HCT116 (cell line): ENCODE data around the gene RSRC1.

Source experiments
- CTCF ChIP-seq, 3 experiments: fragments of 200-600 bp in 1 of 3; sonication (generic) in 1 of 3; IDR thresholded peaks in 2 of 3; conservative IDR thresholded peaks in 1 of 3; 2 replicates each; pipeline ENCODE4 v1.5.1; 2012 to 2017; ENCODE audit warnings: low read depth in 2 of 3, low read length in 2 of 3, antibody characterized with exemption in 1 of 3, borderline replicate concordance in 1 of 3, control low read depth in 1 of 3, mild to moderate bottlenecking in 1 of 3, mixed read lengths in 1 of 3, mixed run types in 1 of 3, moderate library complexity in 1 of 3; ENCODE audit not compliant: insufficient read depth in 1 of 3
- EZH2 ChIP-seq: fragments of 200-600 bp; sonication (generic); IDR thresholded peaks from 2 replicates; pipeline ENCODE4 v1.6.1; 2017; ENCODE audit warnings: antibody characterized with exemption, mixed run types
- MAX ChIP-seq: IDR thresholded peaks from 2 replicates; pipeline ENCODE4 v1.6.1; 2012
- REST ChIP-seq: IDR thresholded peaks from 2 replicates; pipeline ENCODE4 v1.6.1; 2012; ENCODE audit warnings: low read depth
- ZFX ChIP-seq: fragments of 450-650 bp; IDR thresholded peaks from 2 replicates; pipeline ENCODE4 v1.6.1; 2017

- no peak for TF ChIP-seq REST
- no peak for TF ChIP-seq CTCF (IDR thresholded peaks at IDR 0.05 in 2 of 3, conservative IDR thresholded peaks at IDR 0.05 in 1 of 3; ENCODE audit: borderline replicate concordance in 1 of 3, insufficient read depth in 1 of 3, low read depth in 2 of 3, low read length in 2 of 3)
- TF ChIP-seq EZH2 = no peak
- TF ChIP-seq ZFX = no peak
- no peak for TF ChIP-seq MAX
Observed at GRCh38 chr3:158261371-158261991, 151.6 kb downstream of the RSRC1 start.
